ENCODE results near the gene IL31RA. TPM values are rescaled to one million over a fixed set of nuclear protein-coding genes. Genes with fewer than 3 reads are reported as not detected.

The IL31RA gene
- polyA plus RNA-seq, 2 of the 4 experiments (the other 2 are of a cell fraction), result 0.94 to 2.0 TPM

DNA sequence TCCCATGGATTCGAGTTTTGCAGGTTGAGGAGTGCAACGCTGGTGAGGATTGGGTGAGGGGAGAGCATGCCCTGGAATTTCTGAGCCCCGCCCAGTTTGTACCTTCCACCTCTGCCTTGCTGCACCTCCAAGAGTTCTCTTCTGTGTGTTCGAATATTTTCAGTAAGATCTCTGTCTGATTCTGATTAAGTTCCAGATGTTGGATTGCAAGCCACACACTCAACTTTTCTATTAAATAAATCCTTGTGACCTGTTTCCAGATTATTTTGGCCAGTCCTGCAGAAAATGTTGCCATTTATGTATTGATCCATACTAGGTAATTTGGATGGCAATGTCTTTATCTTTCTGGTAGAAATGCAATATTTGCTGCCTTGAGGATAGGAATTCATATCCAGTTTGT lies 54.1 kb downstream of the IL31RA start (continued):
- TF ChIP-seq, protein P1, sequence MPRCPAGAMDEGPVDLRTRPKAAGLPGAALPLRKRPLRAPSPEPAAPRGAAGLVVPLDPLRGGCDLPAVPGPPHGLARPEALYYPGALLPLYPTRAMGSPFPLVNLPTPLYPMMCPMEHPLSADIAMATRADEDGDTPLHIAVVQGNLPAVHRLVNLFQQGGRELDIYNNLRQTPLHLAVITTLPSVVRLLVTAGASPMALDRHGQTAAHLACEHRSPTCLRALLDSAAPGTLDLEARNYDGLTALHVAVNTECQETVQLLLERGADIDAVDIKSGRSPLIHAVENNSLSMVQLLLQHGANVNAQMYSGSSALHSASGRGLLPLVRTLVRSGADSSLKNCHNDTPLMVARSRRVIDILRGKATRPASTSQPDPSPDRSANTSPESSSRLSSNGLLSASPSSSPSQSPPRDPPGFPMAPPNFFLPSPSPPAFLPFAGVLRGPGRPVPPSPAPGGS (IDR thresholded peaks at IDR 0.05), result no peak
- TF ChIP-seq MYC (IDR thresholded peaks at IDR 0.05; ENCODE audit: borderline replicate concordance, low read length) (no peak), HOXB13 (CRISPR knock-in tag; IDR thresholded peaks at IDR 0.05; ENCODE audit: low read depth) (no peak), JUNB (IDR thresholded peaks at IDR 0.05) (no peak), CBX2 (IDR thresholded peaks at IDR 0.05; ENCODE audit: borderline replicate concordance, low read depth) (no peak)
- TF ChIP-seq, protein P2, sequence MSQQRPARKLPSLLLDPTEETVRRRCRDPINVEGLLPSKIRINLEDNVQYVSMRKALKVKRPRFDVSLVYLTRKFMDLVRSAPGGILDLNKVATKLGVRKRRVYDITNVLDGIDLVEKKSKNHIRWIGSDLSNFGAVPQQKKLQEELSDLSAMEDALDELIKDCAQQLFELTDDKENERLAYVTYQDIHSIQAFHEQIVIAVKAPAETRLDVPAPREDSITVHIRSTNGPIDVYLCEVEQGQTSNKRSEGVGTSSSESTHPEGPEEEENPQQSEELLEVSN (IDR thresholded peaks at IDR 0.05; ENCODE audit: borderline replicate concordance, low read depth), result no peak

DNA sequence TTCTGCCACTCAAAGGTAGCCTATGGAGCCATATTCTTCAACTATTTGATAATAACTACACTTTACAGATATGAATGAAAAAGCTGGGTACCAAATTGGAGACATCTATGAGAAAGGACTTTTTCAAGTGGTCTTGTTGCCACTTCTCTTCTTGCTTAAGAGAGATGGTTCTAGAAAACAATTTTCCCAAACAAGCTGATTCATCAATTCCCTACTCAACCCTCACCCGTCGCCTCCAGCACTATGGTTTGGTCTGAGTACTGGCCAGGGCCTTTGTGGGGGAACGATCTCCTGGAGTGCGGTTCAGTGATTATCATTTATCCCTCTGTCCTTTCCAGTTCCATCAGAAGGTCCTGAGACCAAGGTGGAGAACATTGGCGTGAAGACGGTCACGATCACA lies 56.8 kb downstream of the IL31RA start:
- TF ChIP-seq RNF2 (IDR thresholded peaks at IDR 0.05; ENCODE audit: borderline replicate concordance, low read depth) (no peak), MAFK (IDR thresholded peaks at IDR 0.05; ENCODE audit: partially characterized antibody) (peak; percentile 82), FOSB (CRISPR knock-in tag; IDR thresholded peaks at IDR 0.05) (no peak), HOXB13 (CRISPR knock-in tag; IDR thresholded peaks at IDR 0.05; ENCODE audit: low read depth) (no peak), PHF8 (IDR thresholded peaks at IDR 0.05; ENCODE audit: borderline replicate concordance, low read depth) (no peak), TP53 (CRISPR knock-in tag; IDR thresholded peaks at IDR 0.05) (no peak), KDM5A (IDR thresholded peaks at IDR 0.05) (no peak), HOXB5 (CRISPR knock-in tag; IDR thresholded peaks at IDR 0.05) (no peak)
- TF ChIP-seq, protein P3, sequence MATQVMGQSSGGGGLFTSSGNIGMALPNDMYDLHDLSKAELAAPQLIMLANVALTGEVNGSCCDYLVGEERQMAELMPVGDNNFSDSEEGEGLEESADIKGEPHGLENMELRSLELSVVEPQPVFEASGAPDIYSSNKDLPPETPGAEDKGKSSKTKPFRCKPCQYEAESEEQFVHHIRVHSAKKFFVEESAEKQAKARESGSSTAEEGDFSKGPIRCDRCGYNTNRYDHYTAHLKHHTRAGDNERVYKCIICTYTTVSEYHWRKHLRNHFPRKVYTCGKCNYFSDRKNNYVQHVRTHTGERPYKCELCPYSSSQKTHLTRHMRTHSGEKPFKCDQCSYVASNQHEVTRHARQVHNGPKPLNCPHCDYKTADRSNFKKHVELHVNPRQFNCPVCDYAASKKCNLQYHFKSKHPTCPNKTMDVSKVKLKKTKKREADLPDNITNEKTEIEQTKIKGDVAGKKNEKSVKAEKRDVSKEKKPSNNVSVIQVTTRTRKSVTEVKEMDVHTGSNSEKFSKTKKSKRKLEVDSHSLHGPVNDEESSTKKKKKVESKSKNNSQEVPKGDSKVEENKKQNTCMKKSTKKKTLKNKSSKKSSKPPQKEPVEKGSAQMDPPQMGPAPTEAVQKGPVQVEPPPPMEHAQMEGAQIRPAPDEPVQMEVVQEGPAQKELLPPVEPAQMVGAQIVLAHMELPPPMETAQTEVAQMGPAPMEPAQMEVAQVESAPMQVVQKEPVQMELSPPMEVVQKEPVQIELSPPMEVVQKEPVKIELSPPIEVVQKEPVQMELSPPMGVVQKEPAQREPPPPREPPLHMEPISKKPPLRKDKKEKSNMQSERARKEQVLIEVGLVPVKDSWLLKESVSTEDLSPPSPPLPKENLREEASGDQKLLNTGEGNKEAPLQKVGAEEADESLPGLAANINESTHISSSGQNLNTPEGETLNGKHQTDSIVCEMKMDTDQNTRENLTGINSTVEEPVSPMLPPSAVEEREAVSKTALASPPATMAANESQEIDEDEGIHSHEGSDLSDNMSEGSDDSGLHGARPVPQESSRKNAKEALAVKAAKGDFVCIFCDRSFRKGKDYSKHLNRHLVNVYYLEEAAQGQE (IDR thresholded peaks at IDR 0.05), result no peak
- DNase-seq (ENCODE audit: low read depth in 1 of 2, low spot score in 1 of 2) (no peak), FAIRE-seq (no peak), ATAC-seq (no peak)
- CTCF ChIA-PET, result interaction anchor here (1.0 to 2.6 kb wide), 3 partner anchors 12 to 216 kb away, joined by 3 to 10 read pairs (median 5); no protein-coding TSS in a partner anchor
- Histone ChIP-seq H3K27ac (no peak overlapping the region), H3K4me3 (no peak overlapping the region), H3K4me2 (no peak overlapping the region), H3K9me3 (no peaks in the 10 kb centered on the region), H3K4me1 (peaks cover 23% of the 10 kb centered on the region; the same call in 2 of the 3 replicates)
- POLR2A ChIA-PET, result no interaction called here
- 94% methylated on average over 7 of the region's 7 CpGs for WGBS (ENCODE audit: missing lambda C conversion rate)

DNA sequence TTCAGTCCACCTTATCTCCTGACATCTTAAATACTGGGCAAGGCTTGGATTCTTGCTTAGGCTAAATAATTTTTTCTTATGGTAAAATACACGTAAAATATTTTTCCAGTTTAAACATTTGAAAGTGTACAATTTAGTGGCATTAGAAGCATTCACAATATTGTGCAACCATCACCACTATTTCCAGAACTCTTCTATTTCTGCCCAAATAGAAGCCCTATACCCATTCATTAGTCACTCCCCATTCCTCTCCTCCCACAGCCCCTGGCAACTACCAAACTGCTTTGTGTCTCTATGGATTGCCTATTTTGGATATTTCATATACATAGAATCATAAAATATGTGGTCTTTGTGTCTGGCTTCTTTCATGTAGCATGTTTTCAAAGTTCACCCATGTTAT lies 57.6 kb downstream of the IL31RA start:
- ChIA-PET POLR2A (no interaction called here), CTCF (interaction anchor here (1.7 to 2.6 kb wide), 2 partner anchors 11 to 217 kb away, joined by 5 to 10 read pairs; no protein-coding TSS in a partner anchor)
- Histone ChIP-seq H3K4me3 (no peak overlapping the region), H3K27ac (no peak overlapping the region), H3K4me1 (peaks cover 23% of the 10 kb centered on the region), H3K4me2 (no peak overlapping the region), H3K9me3 (no peaks in the 10 kb centered on the region)
- TF ChIP-seq MAZ (IDR thresholded peaks at IDR 0.05; ENCODE audit: borderline replicate concordance, low read depth, low read length) (no peak), CBX2 (IDR thresholded peaks at IDR 0.05; ENCODE audit: borderline replicate concordance, low read depth) (no peak), ZNF302 (CRISPR knock-in tag; IDR thresholded peaks at IDR 0.05) (no peak), CEBPB (IDR thresholded peaks at IDR 0.05) (no peak), BHLHE40 (IDR thresholded peaks at IDR 0.05; ENCODE audit: low read depth, low read length) (no peak), NPAS2 (CRISPR knock-in tag; IDR thresholded peaks at IDR 0.05; ENCODE audit: borderline replicate concordance) (no peak), EHF (CRISPR knock-in tag; IDR thresholded peaks at IDR 0.05) (no peak), FOSB (CRISPR knock-in tag; IDR thresholded peaks at IDR 0.05) (no peak), PHF8 (IDR thresholded peaks at IDR 0.05; ENCODE audit: borderline replicate concordance, low read depth) (no peak), POLR2AphosphoS2 (conservative IDR thresholded peaks at IDR 0.05; ENCODE audit: low read length) (no peak), ZFP36 (IDR thresholded peaks at IDR 0.05; ENCODE audit: borderline replicate concordance, partially characterized antibody) (no peak), TP53 (CRISPR knock-in tag; IDR thresholded peaks at IDR 0.05) (no peak), MAFK (IDR thresholded peaks at IDR 0.05; ENCODE audit: partially characterized antibody) (no peak), RCOR1 (IDR thresholded peaks at IDR 0.05; ENCODE audit: low read depth, low read length) (no peak), HOXB13 (CRISPR knock-in tag; IDR thresholded peaks at IDR 0.05; ENCODE audit: low read depth) (no peak)
- WGBS (ENCODE audit: missing lambda C conversion rate), result 72% methylated on average over 1 of the region's 1 CpG
- ATAC-seq (no peak), DNase-seq (ENCODE audit: low read depth in 1 of 2, low spot score in 1 of 2) (no peak), FAIRE-seq (no peak)

Data from A549 (cell line).